ENCODE data around the gene IBTK. TPM values are rescaled to one million over a fixed set of nuclear protein-coding genes. Genes with fewer than 3 reads are reported as not detected.
"Not testable (repeated sequence)": the region's sequence is repeated elsewhere in the genome, so short reads cannot be mapped to it uniquely, and the experiment has no call there.

IBTK gene
- total and polyA plus RNA-seq, 2 donors from 2014 or later = 17.2 to 38.4 TPM

DNA sequence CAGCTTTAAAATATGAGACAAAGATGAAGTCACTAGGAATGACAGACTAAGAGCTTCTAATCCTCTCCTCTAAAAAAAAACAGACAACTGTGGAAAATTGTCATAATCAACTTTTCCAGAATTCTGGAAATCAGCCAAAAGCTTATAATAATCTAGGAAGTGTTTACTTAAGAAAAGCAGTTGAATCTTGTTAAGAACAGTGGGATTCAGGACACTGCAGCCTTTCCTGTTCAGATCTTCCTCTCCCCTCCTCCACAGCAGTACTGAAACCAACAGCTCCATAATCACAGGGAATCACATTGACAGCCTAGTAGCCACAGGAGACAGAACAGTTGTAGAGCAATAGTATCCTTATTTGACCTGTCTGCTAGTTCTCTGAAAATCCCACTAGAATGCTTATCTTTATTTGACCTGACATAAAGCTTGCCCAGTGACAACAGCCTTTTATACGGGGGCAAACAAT lies 41.6 kb downstream of the IBTK start:
- FAIRE-seq (no peak), DNase-seq (peak in 2 of 5 donors; percentile 1 to 18)
- no peaks in the 10 kb centered on the region for H3K4me1 ChIP-seq (ENCODE audit: control insufficient read depth in 2 of 3, insufficient read depth in 2 of 3, low read depth in 1 of 3, low read length in 3 of 3)
- no peak overlapping the region for H3K9ac ChIP-seq (ENCODE audit: low read length in 3 of 3)
- H3K4me3 ChIP-seq (ENCODE audit: low read length in 3 of 3) = no peak overlapping the region
- peaks cover 0 to 17% (median 5%) of the 10 kb centered on the region in 3 donors for H3K36me3 ChIP-seq (ENCODE audit: control insufficient read depth in 2 of 3, insufficient read depth in 3 of 3, low read length in 3 of 3)
- H3K27me3 ChIP-seq (ENCODE audit: control insufficient read depth, insufficient read depth, low read length) = no peaks in the 10 kb centered on the region
- H3K9me3 ChIP-seq (ENCODE audit: control insufficient read depth in 2 of 3, insufficient read depth in 1 of 3, low read length in 3 of 3) = no peaks in the 10 kb centered on the region
- TF ChIP-seq, protein P1, sequence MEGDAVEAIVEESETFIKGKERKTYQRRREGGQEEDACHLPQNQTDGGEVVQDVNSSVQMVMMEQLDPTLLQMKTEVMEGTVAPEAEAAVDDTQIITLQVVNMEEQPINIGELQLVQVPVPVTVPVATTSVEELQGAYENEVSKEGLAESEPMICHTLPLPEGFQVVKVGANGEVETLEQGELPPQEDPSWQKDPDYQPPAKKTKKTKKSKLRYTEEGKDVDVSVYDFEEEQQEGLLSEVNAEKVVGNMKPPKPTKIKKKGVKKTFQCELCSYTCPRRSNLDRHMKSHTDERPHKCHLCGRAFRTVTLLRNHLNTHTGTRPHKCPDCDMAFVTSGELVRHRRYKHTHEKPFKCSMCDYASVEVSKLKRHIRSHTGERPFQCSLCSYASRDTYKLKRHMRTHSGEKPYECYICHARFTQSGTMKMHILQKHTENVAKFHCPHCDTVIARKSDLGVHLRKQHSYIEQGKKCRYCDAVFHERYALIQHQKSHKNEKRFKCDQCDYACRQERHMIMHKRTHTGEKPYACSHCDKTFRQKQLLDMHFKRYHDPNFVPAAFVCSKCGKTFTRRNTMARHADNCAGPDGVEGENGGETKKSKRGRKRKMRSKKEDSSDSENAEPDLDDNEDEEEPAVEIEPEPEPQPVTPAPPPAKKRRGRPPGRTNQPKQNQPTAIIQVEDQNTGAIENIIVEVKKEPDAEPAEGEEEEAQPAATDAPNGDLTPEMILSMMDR (IDR thresholded peaks at IDR 0.05; ENCODE audit: borderline replicate concordance, extremely low read depth, insufficient read depth) = no peak
- H3K27ac ChIP-seq (ENCODE audit: low read depth in 2 of 2, low read length in 2 of 2) = no peak overlapping the region
- intact Hi-C loops (cut with DNase I) = no loop called here

DNA sequence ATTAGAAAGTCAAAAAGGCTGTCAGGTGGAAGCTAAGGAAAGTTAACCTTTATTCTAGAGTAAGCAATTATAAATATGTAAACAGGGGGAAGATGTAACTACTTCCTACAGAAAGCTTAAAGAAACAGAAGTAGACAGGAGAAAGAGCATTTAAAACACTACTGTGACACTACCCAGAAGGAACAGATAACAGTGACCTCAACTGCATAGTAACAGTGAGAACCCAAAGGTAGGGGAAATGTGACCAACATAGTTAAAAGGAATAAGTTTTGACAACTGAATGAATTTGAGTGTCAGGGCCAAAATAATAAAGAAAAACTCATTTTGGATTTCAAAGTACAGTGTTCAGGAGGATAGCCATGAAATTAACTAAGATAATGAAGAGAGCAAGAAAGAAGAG lies 43.5 kb downstream of the IBTK start:
- no peaks in the 10 kb centered on the region for H3K27me3 ChIP-seq (ENCODE audit: control insufficient read depth, insufficient read depth, low read length)
- no peaks in the 10 kb centered on the region for H3K9me3 ChIP-seq (ENCODE audit: control insufficient read depth in 2 of 3, insufficient read depth in 1 of 3, low read length in 3 of 3)
- H3K4me1 ChIP-seq (ENCODE audit: control insufficient read depth in 2 of 3, insufficient read depth in 2 of 3, low read depth in 1 of 3, low read length in 3 of 3) = no peaks in the 10 kb centered on the region
- no peak overlapping the region for H3K27ac ChIP-seq (ENCODE audit: low read depth in 2 of 2, low read length in 2 of 2)
- DNase-seq (no peak), FAIRE-seq (no peak)
- TF ChIP-seq, protein P1 (IDR thresholded peaks at IDR 0.05; ENCODE audit: borderline replicate concordance, extremely low read depth, insufficient read depth) = no peak
- peaks cover 5 to 33% (median 15%) of the 10 kb centered on the region in 3 donors for H3K36me3 ChIP-seq (ENCODE audit: control insufficient read depth in 2 of 3, insufficient read depth in 3 of 3, low read length in 3 of 3)
- intact Hi-C loops (cut with DNase I) = no loop called here
- no peak overlapping the region for H3K4me3 ChIP-seq (ENCODE audit: low read length in 3 of 3)
- H3K9ac ChIP-seq (ENCODE audit: low read length in 3 of 3) = no peak overlapping the region

DNA sequence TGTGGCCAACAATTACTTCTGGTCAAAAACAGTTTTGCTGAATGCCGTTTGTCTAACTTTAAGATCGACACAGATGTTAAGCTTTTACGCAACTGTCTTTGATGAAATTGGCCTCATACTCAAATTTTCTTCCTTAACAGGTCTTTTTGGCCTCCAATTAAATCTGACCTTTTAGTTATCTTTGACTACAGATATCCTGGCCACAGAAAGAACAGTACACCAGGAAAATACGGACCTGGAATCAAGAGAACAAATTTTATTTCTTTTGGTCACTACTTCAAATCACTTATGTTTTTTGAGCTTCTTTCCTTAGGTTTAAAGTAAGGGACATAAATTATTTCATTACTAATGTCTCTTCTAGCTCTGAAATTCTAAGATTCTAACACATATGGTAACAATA lies 49.8 kb downstream of the IBTK start:
- H3K36me3 ChIP-seq (ENCODE audit: control insufficient read depth in 2 of 3, insufficient read depth in 3 of 3, low read length in 3 of 3) = peaks cover 8 to 34% (median 18%) of the 10 kb centered on the region in 3 donors
- H3K4me1 ChIP-seq (ENCODE audit: control insufficient read depth in 2 of 3, insufficient read depth in 2 of 3, low read depth in 1 of 3, low read length in 3 of 3) = no peaks in the 10 kb centered on the region
- H3K27me3 ChIP-seq (ENCODE audit: control insufficient read depth, insufficient read depth, low read length) = no peaks in the 10 kb centered on the region
- no peak overlapping the region for H3K9ac ChIP-seq (ENCODE audit: low read length in 3 of 3)
- FAIRE-seq (no peak), DNase-seq (no peak)
- intact Hi-C loops (cut with DNase I) = no loop called here
- TF ChIP-seq, protein P1 (IDR thresholded peaks at IDR 0.05; ENCODE audit: borderline replicate concordance, extremely low read depth, insufficient read depth) = no peak
- no peak overlapping the region for H3K27ac ChIP-seq (ENCODE audit: low read depth in 2 of 2, low read length in 2 of 2)
- H3K9me3 ChIP-seq (ENCODE audit: control insufficient read depth in 2 of 3, insufficient read depth in 1 of 3, low read length in 3 of 3) = no peaks in the 10 kb centered on the region
- H3K4me3 ChIP-seq (ENCODE audit: low read length in 3 of 3) = no peak overlapping the region

DNA sequence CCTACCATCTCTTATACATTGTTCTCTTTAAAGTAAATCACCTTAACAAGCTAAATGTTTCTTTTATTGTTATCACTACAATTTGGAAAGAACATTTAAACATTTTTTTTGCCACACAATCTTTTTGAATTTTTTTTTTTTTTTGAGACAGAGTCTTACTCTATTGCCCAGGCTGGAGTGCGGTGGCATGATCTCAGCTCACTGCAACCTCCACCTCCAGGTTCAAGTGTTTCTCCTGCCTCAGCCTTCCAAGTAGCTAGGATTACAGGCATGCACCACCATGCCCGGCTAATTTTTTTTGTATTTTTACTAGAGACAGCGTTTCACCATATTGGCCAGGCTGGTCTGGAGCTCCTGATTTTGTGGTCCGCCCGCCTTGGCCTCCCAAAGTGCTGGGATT lies 50.3 kb downstream of the IBTK start:
- intact Hi-C loops (cut with DNase I) = not testable (repeated sequence)

More for the DNA sequence above, 50.3 kb downstream of the IBTK start:
- DNase-seq; FAIRE-seq; H3K27ac ChIP-seq (ENCODE audit: low read depth in 2 of 2, low read length in 2 of 2); H3K27me3 ChIP-seq (ENCODE audit: control insufficient read depth, insufficient read depth, low read length); H3K4me3 ChIP-seq (ENCODE audit: low read length in 3 of 3); H3K9me3 ChIP-seq (ENCODE audit: control insufficient read depth in 2 of 3, insufficient read depth in 1 of 3, low read length in 3 of 3); H3K9ac ChIP-seq (ENCODE audit: low read length in 3 of 3); H3K4me1 ChIP-seq (ENCODE audit: control insufficient read depth in 2 of 3, insufficient read depth in 2 of 3, low read depth in 1 of 3, low read length in 3 of 3): not testable (repeated sequence)
- peaks cover 8 to 34% (median 18%) of the 10 kb centered on the region in 3 donors for H3K36me3 ChIP-seq (ENCODE audit: control insufficient read depth in 2 of 3, insufficient read depth in 3 of 3, low read length in 3 of 3)
